HG03457 (cell line): Measurements from ENCODE around the gene KIAA1671.

Experiments
- ATAC-seq: cut with Tn5 transposase; IDR thresholded peaks from one replicate; pipeline ENCODE4 v1.9.1; 2021; ENCODE audit warnings: moderate number of reproducible peaks; ENCODE audit not compliant: unreplicated experiment

KIAA1671 gene

GRCh38 chr22:24977370-24978221 lies 25.1 kb downstream of the KIAA1671 start:
- ATAC-seq: no peak

- no peak for ATAC-seq
Measured at GRCh38 chr22:24978308-24978707, 25.8 kb downstream of the KIAA1671 start.

- ATAC-seq: no peak
Measured at GRCh38 chr22:24981066-24981465, 28.6 kb downstream of the KIAA1671 start.

- ATAC-seq: no peak
Measured at GRCh38 chr22:24981656-24982055, 29.1 kb downstream of the KIAA1671 start.

GRCh38 chr22:24982301-24983056 lies 30.0 kb downstream of the KIAA1671 start:
- no peak for ATAC-seq

GRCh38 chr22:24983151-24983550 lies 30.6 kb downstream of the KIAA1671 start:
- no peak for ATAC-seq

GRCh38 chr22:24984122-24984521 lies 31.6 kb downstream of the KIAA1671 start:
- no peak for ATAC-seq

GRCh38 chr22:24985826-24986214 lies 33.3 kb downstream of the KIAA1671 start:
- ATAC-seq: no peak

GRCh38 chr22:24986816-24987215 lies 34.3 kb downstream of the KIAA1671 start:
- no peak for ATAC-seq

GRCh38 chr22:24989135-24989534 lies 36.6 kb downstream of the KIAA1671 start:
- ATAC-seq: no peak

- ATAC-seq: no peak
Measured at GRCh38 chr22:24989541-24989951, 37.0 kb downstream of the KIAA1671 start.

GRCh38 chr22:24990344-24990905 lies 37.9 kb downstream of the KIAA1671 start:
- no peak for ATAC-seq

- ATAC-seq: no peak
Measured at GRCh38 chr22:24992946-24993345, 40.4 kb downstream of the KIAA1671 start.

GRCh38 chr22:24994070-24994763 lies 41.7 kb downstream of the KIAA1671 start:
- no peak for ATAC-seq

- no peak for ATAC-seq
Measured at GRCh38 chr22:24995649-24996180, 43.2 kb downstream of the KIAA1671 start.

- ATAC-seq: no peak
Measured at GRCh38 chr22:24996420-24996952, 44.0 kb downstream of the KIAA1671 start.

- no peak for ATAC-seq
Measured at GRCh38 chr22:24997023-24997422, 44.5 kb downstream of the KIAA1671 start.

GRCh38 chr22:25000686-25001085 lies 48.2 kb downstream of the KIAA1671 start:
- no peak for ATAC-seq

- ATAC-seq: no peak
Measured at GRCh38 chr22:25002241-25002985, 49.9 kb downstream of the KIAA1671 start.

- ATAC-seq: no peak
Measured at GRCh38 chr22:25006354-25006753, 53.8 kb downstream of the KIAA1671 start.
